Hepatic stellate cell (primary cell): ENCODE data around the gene LAMC3.
"Not testable (repeated sequence)": the region's sequence is repeated elsewhere in the genome, so short reads cannot be mapped to it uniquely, and the experiment has no call there.

ENCODE experiments used
- DNase-seq: peaks from one replicate; pipeline ENCODE4 v3.0.0; 2011; ENCODE audit warnings: low spot score

The LAMC3 gene

GRCh38 chr9:130992682-130993032 lies 16.3 kb upstream of the LAMC3 start:
- DNase-seq, result no peak

GRCh38 chr9:130993303-130994030 lies 15.5 kb upstream of the LAMC3 start:
- DNase-seq, result no peak

- DNase-seq, result no peak
These were observed 14.6 kb upstream of the LAMC3 start for GRCh38 chr9:130994135-130995085.

GRCh38 chr9:130995086-130996011 lies 13.6 kb upstream of the LAMC3 start:
- peak; percentile 64 for DNase-seq

- no peak for DNase-seq
These were observed 12.8 kb upstream of the LAMC3 start for GRCh38 chr9:130996205-130996604.

GRCh38 chr9:130996676-130997394 lies 12.1 kb upstream of the LAMC3 start:
- DNase-seq, result no peak

- no peak for DNase-seq
These were observed 11.6 kb upstream of the LAMC3 start for GRCh38 chr9:130997395-130997684.

- peak; percentile 94 for DNase-seq
These were observed 10.9 kb upstream of the LAMC3 start for GRCh38 chr9:130997925-130998596.

- DNase-seq, result no peak
These were observed 10.3 kb upstream of the LAMC3 start for GRCh38 chr9:130998597-130999244.

- DNase-seq, result no peak
These were observed 9.7 kb upstream of the LAMC3 start for GRCh38 chr9:130999245-130999623.

GRCh38 chr9:131000526-131000925 lies 8.4 kb upstream of the LAMC3 start:
- DNase-seq, result not testable (repeated sequence)

GRCh38 chr9:131001021-131001420 lies 8.0 kb upstream of the LAMC3 start:
- no peak for DNase-seq

- DNase-seq, result no peak
These were observed 7.0 kb upstream of the LAMC3 start for GRCh38 chr9:131001990-131002389.

- DNase-seq, result no peak
These were observed 2.4 kb upstream of the LAMC3 start for GRCh38 chr9:131006601-131007000.

- no peak for DNase-seq
These were observed 888 bp upstream of the LAMC3 start for GRCh38 chr9:131008086-131008485.

GRCh38 chr9:131008563-131008908 lies 438 bp upstream of the LAMC3 start:
- no peak for DNase-seq

GRCh38 chr9:131010482-131011273 lies 1.7 kb downstream of the LAMC3 start:
- no peak for DNase-seq

- DNase-seq, result no peak
These were observed 2.5 kb downstream of the LAMC3 start for GRCh38 chr9:131011274-131012022.

GRCh38 chr9:131012023-131012334 lies 3.0 kb downstream of the LAMC3 start:
- DNase-seq, result no peak
